Neural crest cell (in vitro differentiated cells): ENCODE results near the gene COLEC12. TPM values are rescaled to one million over a fixed set of nuclear protein-coding genes. Genes with fewer than 3 reads are reported as not detected.

Source experiments
- DNase-seq: peaks from one replicate; pipeline ENCODE4 v3.0.0; 2021; ENCODE audit warnings: low read depth, mixed read lengths, low spot score
- H3K27ac Mint-ChIP-seq: one replicate; pipeline ENCODE4 v1.8.0; 2021; ENCODE audit warnings: mild to moderate bottlenecking, mixed read lengths; ENCODE audit not compliant: unreplicated experiment
- H3K27me3 Mint-ChIP-seq: 2 replicates; pipeline ENCODE4 v1.8.0; 2021; ENCODE audit warnings: low read depth, mild to moderate bottlenecking, mixed read lengths
- H3K36me3 Mint-ChIP-seq: 2 replicates; pipeline ENCODE4 v1.8.0; 2021; ENCODE audit warnings: low read depth, mild to moderate bottlenecking, mixed read lengths
- H3K4me1 Mint-ChIP-seq: 2 replicates; pipeline ENCODE4 v1.8.0; 2021; ENCODE audit warnings: mixed read lengths
- H3K4me3 Mint-ChIP-seq: one replicate; pipeline ENCODE4 v1.8.0; 2021; ENCODE audit warnings: mild to moderate bottlenecking, mixed read lengths
- H3K9me3 Mint-ChIP-seq: 2 replicates; pipeline ENCODE4 v1.8.0; 2021; ENCODE audit warnings: mixed read lengths
- CTCF ChIP-seq: fragments of 200-600 bp; sonication (generic); conservative IDR thresholded peaks from 2 replicates; pipeline ENCODE4 v1.5.0; 2021; ENCODE audit warnings: antibody characterized with exemption, mild to moderate bottlenecking
- total RNA-seq: library from RNA; stranded (reverse); gene quantifications from 2 replicates; pipeline ENCODE4 v1.2.1, GENCODE V29; 2021

The COLEC12 gene
- total RNA-seq, 1 donor from 2014 or later, result 1.7 TPM

- Mint-ChIP-seq H3K36me3 (no peaks in the 10 kb centered on the region), H3K4me1 (peaks cover 15% of the 10 kb centered on the region), H3K27ac (no peak overlapping the region), H3K27me3 (no peaks in the 10 kb centered on the region), H3K9me3 (no peaks in the 10 kb centered on the region), H3K4me3 (no peak overlapping the region)
- no peak for DNase-seq
- no peak for TF ChIP-seq CTCF
Observed at GRCh38 chr18:394262-394986, 106.1 kb downstream of the COLEC12 start.

DNA sequence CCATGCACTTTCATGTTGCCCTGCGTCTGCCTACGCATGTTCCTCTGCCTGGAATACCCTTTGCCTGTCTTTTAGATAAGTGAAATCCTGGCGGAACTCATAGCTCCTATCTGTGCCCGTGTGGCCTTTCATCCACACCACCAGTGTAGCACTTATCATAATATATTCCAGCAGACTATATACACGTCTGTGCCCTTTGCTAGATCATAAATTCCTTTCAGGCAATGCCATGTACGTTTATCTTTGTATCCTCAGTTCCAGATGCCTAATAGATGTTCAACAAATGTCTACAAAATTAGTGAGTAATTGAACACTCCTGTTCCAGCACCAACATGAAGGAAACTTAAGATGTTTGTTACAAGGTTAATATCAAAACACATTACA lies 106.9 kb downstream of the COLEC12 start:
- Mint-ChIP-seq H3K27me3 (no peaks in the 10 kb centered on the region), H3K4me3 (no peak overlapping the region), H3K36me3 (no peaks in the 10 kb centered on the region), H3K27ac (no peak overlapping the region), H3K4me1 (peaks cover 11% of the 10 kb centered on the region), H3K9me3 (no peaks in the 10 kb centered on the region)
- TF ChIP-seq CTCF, result no peak
- no peak for DNase-seq

GRCh38 chr18:392928-393573 lies 107.5 kb downstream of the COLEC12 start:
- peaks cover 7% of the 10 kb centered on the region for H3K4me1 Mint-ChIP-seq
- no peak overlapping the region for H3K4me3 Mint-ChIP-seq
- no peak for TF ChIP-seq CTCF
- no peak for DNase-seq
- no peaks in the 10 kb centered on the region for H3K9me3 Mint-ChIP-seq
- no peak overlapping the region for H3K27ac Mint-ChIP-seq
- H3K36me3 Mint-ChIP-seq, result no peaks in the 10 kb centered on the region
- H3K27me3 Mint-ChIP-seq, result no peaks in the 10 kb centered on the region

DNA sequence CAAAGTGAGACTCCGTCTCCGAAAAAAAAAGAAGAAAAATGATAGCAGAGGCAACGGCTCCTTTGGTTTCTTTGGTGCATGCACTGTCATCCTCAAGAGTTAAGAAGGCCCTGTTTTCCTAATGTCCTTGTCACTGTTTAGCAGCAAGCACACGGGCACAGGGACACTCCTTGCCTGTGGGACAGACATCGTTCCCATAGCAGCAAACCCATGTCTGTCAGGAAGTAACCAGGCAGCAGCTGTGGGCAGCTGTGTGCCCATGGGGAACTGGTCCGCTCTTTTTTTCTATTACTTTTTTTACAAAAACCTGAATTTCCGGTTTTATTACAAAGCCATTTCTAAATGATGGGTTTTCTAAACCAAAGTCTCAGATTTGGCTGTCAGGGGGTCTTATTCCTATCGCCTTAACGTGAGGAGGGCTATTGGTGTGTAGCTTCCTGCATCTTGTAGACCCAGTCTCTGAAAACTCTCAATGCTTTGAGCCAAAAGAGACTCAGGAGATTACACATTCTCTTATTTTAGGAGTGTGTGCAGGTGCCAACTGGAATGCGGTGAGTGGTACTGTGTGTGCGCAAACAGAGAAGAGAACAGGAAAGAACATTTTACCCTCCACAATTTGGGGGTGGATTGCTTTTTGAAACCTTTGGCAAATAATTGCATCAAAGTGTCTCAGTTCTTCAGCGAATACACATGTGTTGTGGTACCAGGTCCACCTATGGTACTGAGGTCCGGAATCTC lies 109.6 kb downstream of the COLEC12 start:
- Mint-ChIP-seq H3K27ac (no peak overlapping the region), H3K27me3 (no peaks in the 10 kb centered on the region), H3K4me3 (no peak overlapping the region), H3K4me1 (peaks cover 7% of the 10 kb centered on the region), H3K9me3 (no peaks in the 10 kb centered on the region), H3K36me3 (no peaks in the 10 kb centered on the region)
- no peak for DNase-seq
- no peak for TF ChIP-seq CTCF

DNA sequence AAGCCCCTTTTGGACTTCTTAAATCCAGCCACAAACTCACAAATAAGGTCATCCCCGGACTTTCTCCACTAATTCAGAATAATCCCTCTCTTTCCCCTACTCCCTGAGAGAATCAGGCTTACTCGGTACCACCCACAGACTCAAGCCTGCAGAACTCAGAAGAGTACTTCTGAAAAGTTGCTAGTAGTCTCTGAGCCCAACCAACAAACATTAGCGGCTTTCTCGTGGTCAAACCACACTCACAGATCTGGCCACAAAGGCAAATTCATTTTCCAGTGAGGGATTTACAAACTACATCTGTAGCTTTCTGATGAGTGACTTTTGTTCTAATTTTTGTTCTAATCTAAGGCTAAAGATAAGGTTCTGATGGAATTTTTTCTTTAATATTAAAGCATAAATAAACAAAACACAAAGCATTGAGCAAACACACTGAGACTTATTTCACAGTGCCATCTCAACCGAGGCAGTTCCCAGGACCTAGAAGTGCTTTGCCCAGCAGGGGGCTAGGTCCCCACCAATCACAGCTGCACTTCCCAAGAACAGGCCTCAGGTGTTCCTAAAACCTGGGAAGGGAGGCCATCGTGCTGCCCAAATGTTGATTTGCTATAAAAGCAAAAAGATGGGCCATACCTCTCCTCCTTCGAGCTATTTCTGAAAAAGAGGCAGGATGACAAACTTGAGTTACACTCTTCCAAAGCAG lies 110.7 kb downstream of the COLEC12 start:
- no peak for DNase-seq
- no peaks in the 10 kb centered on the region for H3K36me3 Mint-ChIP-seq
- no peaks in the 10 kb centered on the region for H3K9me3 Mint-ChIP-seq
- no peak overlapping the region for H3K4me3 Mint-ChIP-seq
- peak; percentile 26 for TF ChIP-seq CTCF
- H3K4me1 Mint-ChIP-seq, result peaks cover 2% of the 10 kb centered on the region
- no peaks in the 10 kb centered on the region for H3K27me3 Mint-ChIP-seq
- no peak overlapping the region for H3K27ac Mint-ChIP-seq
